ENCODE measurements around the gene CRYBA4.

DNA sequence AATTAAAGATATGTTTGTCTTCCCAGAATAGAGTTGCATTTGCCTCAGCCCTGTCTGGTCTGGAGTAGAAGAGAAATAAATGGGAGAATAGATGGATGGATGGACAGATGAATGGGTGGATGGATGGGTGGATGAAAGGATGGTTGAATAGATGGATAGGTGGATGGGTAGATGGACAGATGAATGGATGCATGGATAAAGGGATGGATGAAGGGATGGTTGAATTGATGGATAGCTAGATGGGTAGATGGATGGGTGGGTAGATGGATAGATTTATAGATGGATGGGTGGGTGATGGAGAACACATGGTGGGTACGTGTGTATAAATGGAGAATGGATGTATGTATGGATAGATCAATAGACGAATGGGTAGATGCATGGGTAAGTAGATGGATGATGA lies 12.5 kb upstream of the CRYBA4 start:
- TF ChIP-seq, protein P1, sequence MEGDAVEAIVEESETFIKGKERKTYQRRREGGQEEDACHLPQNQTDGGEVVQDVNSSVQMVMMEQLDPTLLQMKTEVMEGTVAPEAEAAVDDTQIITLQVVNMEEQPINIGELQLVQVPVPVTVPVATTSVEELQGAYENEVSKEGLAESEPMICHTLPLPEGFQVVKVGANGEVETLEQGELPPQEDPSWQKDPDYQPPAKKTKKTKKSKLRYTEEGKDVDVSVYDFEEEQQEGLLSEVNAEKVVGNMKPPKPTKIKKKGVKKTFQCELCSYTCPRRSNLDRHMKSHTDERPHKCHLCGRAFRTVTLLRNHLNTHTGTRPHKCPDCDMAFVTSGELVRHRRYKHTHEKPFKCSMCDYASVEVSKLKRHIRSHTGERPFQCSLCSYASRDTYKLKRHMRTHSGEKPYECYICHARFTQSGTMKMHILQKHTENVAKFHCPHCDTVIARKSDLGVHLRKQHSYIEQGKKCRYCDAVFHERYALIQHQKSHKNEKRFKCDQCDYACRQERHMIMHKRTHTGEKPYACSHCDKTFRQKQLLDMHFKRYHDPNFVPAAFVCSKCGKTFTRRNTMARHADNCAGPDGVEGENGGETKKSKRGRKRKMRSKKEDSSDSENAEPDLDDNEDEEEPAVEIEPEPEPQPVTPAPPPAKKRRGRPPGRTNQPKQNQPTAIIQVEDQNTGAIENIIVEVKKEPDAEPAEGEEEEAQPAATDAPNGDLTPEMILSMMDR (IDR thresholded peaks at IDR 0.05): no peak
- no peak for TF ChIP-seq POLR2A (IDR thresholded peaks at IDR 0.05)

Data from tibial nerve (tissue), 3 donors.